ENCODE data around the gene LMO1.

LMO1 gene

DNA sequence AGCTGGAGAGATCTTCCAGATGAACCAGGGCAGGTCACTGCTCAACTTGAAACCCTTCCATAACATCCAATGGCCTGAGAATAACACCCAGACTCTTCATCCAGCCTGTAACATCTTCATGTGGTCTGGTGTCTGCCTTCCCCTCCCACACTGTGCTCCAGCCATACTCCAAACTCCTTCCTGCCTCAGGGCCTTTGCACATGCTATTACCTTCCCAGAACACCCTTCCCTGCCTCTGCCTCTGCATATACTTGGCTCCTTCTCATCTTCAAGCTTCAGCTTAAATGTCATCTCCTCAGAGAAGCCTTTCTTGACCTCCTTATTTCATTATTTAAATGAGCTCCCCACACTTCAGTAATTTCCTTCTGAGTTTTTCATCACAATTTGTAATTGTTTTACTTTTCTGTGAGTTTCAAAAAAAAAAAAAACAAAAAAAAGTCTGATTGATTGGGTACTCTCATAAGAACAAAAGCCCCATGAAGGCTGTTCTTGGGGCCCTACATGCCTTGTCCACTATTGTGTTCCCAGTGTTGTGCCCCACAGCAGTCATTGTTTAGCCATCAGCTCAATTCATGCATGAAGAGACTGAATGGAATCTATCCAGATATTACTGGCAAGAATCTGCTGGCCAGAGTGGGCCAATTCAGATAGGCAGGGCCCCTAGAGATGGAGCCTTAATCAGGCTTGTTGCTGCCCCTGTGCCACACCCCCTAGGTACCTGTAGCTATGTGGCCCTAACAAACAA, 22.1 kb downstream of the LMO1 start:
- H3K4me3 ChIP-seq (ENCODE audit: low read length), result no peak overlapping the region
- peak overlapping the region; percentile 77; the same call in 1 of the 2 replicates for H3K27ac ChIP-seq (ENCODE audit: low read depth, low read length)
- H3K36me3 ChIP-seq (ENCODE audit: insufficient read depth, low read length), result no peaks in the 10 kb centered on the region
- H3K27me3 ChIP-seq (ENCODE audit: insufficient read depth, low read length), result no peaks in the 10 kb centered on the region
- H3K4me1 ChIP-seq (ENCODE audit: insufficient read depth, low read length), result peaks cover 24% of the 10 kb centered on the region
- no peaks in the 10 kb centered on the region for H3K9me3 ChIP-seq (ENCODE audit: insufficient read depth, low read depth, low read length)
- no peak overlapping the region for H3K9ac ChIP-seq (ENCODE audit: low read depth, low read length)

- Histone ChIP-seq H3K9ac (ENCODE audit: low read depth, low read length) (no peak overlapping the region), H3K4me3 (ENCODE audit: low read length) (no peak overlapping the region), H3K36me3 (ENCODE audit: insufficient read depth, low read length) (no peaks in the 10 kb centered on the region), H3K9me3 (ENCODE audit: insufficient read depth, low read depth, low read length) (no peaks in the 10 kb centered on the region), H3K4me1 (ENCODE audit: insufficient read depth, low read length) (peaks cover 24% of the 10 kb centered on the region), H3K27ac (ENCODE audit: low read depth, low read length) (no peak overlapping the region), H3K27me3 (ENCODE audit: insufficient read depth, low read length) (no peaks in the 10 kb centered on the region)
- 89% methylated on average over 6 of the region's 6 CpGs for WGBS
Observed at GRCh38 chr11:8239536-8240228, 24.0 kb downstream of the LMO1 start.

GRCh38 chr11:8239040-8239439, 24.6 kb downstream of the LMO1 start:
- no peaks in the 10 kb centered on the region for H3K36me3 ChIP-seq (ENCODE audit: insufficient read depth, low read length)
- no peaks in the 10 kb centered on the region for H3K27me3 ChIP-seq (ENCODE audit: insufficient read depth, low read length)
- H3K4me1 ChIP-seq (ENCODE audit: insufficient read depth, low read length), result peaks cover 24% of the 10 kb centered on the region
- H3K9ac ChIP-seq (ENCODE audit: low read depth, low read length), result no peak overlapping the region
- no peaks in the 10 kb centered on the region for H3K9me3 ChIP-seq (ENCODE audit: insufficient read depth, low read depth, low read length)
- no peak overlapping the region for H3K27ac ChIP-seq (ENCODE audit: low read depth, low read length)
- no peak overlapping the region for H3K4me3 ChIP-seq (ENCODE audit: low read length)
- 93% methylated on average over 4 of the region's 4 CpGs for WGBS

DNA sequence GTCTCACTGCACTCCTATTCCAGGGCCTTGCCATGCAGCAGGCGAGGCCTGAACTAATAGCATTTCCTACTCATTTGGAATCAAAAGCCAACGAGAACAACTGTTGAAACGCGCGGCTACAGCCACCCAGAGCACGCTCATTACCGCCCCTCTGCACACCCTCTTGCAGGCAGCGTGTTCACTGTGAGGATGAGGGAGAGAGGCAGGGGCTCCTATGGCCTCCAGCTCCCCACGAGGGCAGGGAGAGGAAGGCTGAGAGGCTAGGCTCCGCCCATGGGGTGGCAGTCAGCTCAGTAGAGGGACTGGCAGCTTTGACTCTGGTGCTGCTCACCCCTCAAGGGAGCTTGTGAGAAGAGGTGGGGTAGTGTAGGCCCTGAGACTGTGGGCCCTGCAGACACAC, 26.2 kb downstream of the LMO1 start:
- H3K9ac ChIP-seq (ENCODE audit: low read depth, low read length), result no peak overlapping the region
- H3K4me1 ChIP-seq (ENCODE audit: insufficient read depth, low read length), result peaks cover 8% of the 10 kb centered on the region
- H3K9me3 ChIP-seq (ENCODE audit: insufficient read depth, low read depth, low read length), result no peaks in the 10 kb centered on the region
- H3K36me3 ChIP-seq (ENCODE audit: insufficient read depth, low read length), result no peaks in the 10 kb centered on the region
- H3K4me3 ChIP-seq (ENCODE audit: low read length), result no peak overlapping the region
- H3K27ac ChIP-seq (ENCODE audit: low read depth, low read length), result no peak overlapping the region
- no peaks in the 10 kb centered on the region for H3K27me3 ChIP-seq (ENCODE audit: insufficient read depth, low read length)
- whole genome bisulfite sequencing, result 88% methylated on average over 10 of the region's 10 CpGs

GRCh38 chr11:8235925-8236324, 27.8 kb downstream of the LMO1 start:
- Histone ChIP-seq H3K27ac (ENCODE audit: low read depth, low read length) (no peak overlapping the region), H3K9me3 (ENCODE audit: insufficient read depth, low read depth, low read length) (no peaks in the 10 kb centered on the region), H3K36me3 (ENCODE audit: insufficient read depth, low read length) (no peaks in the 10 kb centered on the region), H3K4me1 (ENCODE audit: insufficient read depth, low read length) (no peaks in the 10 kb centered on the region; the same call in 1 of the 2 replicates), H3K9ac (ENCODE audit: low read depth, low read length) (no peak overlapping the region), H3K4me3 (ENCODE audit: low read length) (no peak overlapping the region), H3K27me3 (ENCODE audit: insufficient read depth, low read length) (no peaks in the 10 kb centered on the region)
- 81% methylated on average over 1 of the region's 4 CpGs for WGBS

- 85% methylated on average over 3 of the region's 3 CpGs for WGBS
Observed at GRCh38 chr11:8234910-8235309, 28.8 kb downstream of the LMO1 start.

GRCh38 chr11:8234425-8234821, 29.3 kb downstream of the LMO1 start:
- H3K4me3 ChIP-seq (ENCODE audit: low read length), result no peak overlapping the region
- no peak overlapping the region for H3K9ac ChIP-seq (ENCODE audit: low read depth, low read length)
- no peaks in the 10 kb centered on the region for H3K27me3 ChIP-seq (ENCODE audit: insufficient read depth, low read length)
- no peaks in the 10 kb centered on the region for H3K9me3 ChIP-seq (ENCODE audit: insufficient read depth, low read depth, low read length)
- WGBS, result 70% methylated on average over 5 of the region's 5 CpGs
- no peaks in the 10 kb centered on the region; the same call in 1 of the 2 replicates for H3K4me1 ChIP-seq (ENCODE audit: insufficient read depth, low read length)
- H3K36me3 ChIP-seq (ENCODE audit: insufficient read depth, low read length), result no peaks in the 10 kb centered on the region
- H3K27ac ChIP-seq (ENCODE audit: low read depth, low read length), result no peak overlapping the region

More at GRCh38 chr11:8234910-8235309, 28.8 kb downstream of the LMO1 start:
- no peaks in the 10 kb centered on the region for H3K36me3 ChIP-seq (ENCODE audit: insufficient read depth, low read length)
- H3K4me1 ChIP-seq (ENCODE audit: insufficient read depth, low read length), result no peaks in the 10 kb centered on the region; the same call in 1 of the 2 replicates
- no peaks in the 10 kb centered on the region for H3K9me3 ChIP-seq (ENCODE audit: insufficient read depth, low read depth, low read length)
- no peak overlapping the region for H3K9ac ChIP-seq (ENCODE audit: low read depth, low read length)
- no peak overlapping the region for H3K4me3 ChIP-seq (ENCODE audit: low read length)
- H3K27ac ChIP-seq (ENCODE audit: low read depth, low read length), result no peak overlapping the region
- H3K27me3 ChIP-seq (ENCODE audit: insufficient read depth, low read length), result no peaks in the 10 kb centered on the region

DNA sequence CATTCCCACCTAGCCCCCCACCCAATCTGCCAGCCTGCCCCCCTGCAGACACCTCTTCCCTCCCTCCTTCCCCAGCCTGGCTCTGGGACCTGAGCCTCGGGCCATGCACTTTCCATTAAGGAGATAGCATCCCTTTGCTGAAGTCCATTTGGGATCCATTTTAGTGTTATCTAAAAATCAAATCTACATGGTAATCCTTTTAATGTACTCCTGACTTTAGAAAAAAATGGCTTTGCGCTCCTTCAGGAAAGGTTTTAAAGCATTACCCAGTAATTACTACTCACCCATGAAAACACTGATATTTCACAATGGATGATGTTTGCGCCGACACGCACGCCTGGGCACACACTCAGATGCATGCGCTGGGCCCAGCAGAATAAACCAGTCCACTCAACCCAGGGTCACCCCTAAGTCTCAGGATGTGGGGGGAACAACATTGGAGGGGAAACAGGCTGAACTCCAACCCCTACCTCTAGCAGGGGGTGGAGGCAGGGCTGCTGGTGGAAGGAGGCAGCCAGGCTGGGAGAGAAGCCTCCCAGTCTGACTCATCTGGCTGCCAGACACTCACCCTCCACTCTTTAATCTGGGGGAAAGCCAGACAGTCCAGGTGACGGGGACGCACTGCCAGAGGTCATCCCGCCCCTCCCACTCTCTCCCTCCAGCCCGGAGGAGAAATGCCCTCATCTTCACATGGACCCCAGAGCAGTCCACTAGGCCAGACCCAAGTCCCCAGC, 29.8 kb downstream of the LMO1 start:
- Histone ChIP-seq H3K27me3 (ENCODE audit: insufficient read depth, low read length) (no peaks in the 10 kb centered on the region), H3K9me3 (ENCODE audit: insufficient read depth, low read depth, low read length) (no peaks in the 10 kb centered on the region), H3K36me3 (ENCODE audit: insufficient read depth, low read length) (no peaks in the 10 kb centered on the region), H3K4me3 (ENCODE audit: low read length) (no peak overlapping the region), H3K27ac (ENCODE audit: low read depth, low read length) (no peak overlapping the region), H3K4me1 (ENCODE audit: insufficient read depth, low read length) (no peaks in the 10 kb centered on the region; the same call in 1 of the 2 replicates), H3K9ac (ENCODE audit: low read depth, low read length) (no peak overlapping the region)
- 78% methylated on average over 11 of the region's 11 CpGs for WGBS

DNA sequence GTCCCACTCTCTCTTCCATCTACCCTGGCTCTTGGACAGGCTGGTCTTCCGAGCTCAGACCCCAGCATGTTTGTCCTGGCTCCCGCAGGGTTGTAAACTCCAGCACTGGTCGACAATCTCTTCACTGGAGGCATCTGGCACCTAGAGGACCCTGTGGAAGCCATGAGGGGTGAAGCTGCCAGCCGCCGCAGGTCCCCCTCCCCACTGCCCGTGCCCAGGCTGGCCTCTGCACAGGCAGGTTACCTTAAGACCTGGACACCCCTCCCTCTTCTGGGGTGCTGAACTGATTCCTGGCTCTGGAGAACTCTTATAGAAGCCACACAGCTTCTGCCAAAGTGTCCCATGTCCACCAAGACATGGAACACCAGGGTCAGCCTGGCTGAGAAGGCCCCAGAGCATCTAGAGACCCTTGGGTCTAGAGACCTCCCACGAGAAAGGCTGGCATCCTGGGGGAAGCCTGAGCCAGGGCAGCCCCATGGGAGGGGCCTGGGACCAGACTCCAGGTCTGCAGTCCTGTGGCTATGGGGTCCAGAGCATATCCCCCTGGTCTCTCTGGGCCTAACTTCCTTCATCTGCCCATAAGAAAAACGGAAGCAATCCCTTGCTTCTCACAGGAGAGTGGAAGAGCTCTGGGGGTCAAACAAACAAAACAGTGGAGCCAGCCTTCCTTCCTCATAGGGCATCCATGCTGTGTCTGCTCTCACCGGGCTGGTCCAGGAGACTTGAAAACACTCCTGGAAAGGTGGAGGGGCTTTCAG, 30.6 kb downstream of the LMO1 start:
- Histone ChIP-seq H3K27me3 (ENCODE audit: insufficient read depth, low read length) (no peaks in the 10 kb centered on the region), H3K4me1 (ENCODE audit: insufficient read depth, low read length) (no peaks in the 10 kb centered on the region; the same call in 1 of the 2 replicates), H3K27ac (ENCODE audit: low read depth, low read length) (no peak overlapping the region), H3K4me3 (ENCODE audit: low read length) (no peak overlapping the region), H3K9me3 (ENCODE audit: insufficient read depth, low read depth, low read length) (no peaks in the 10 kb centered on the region), H3K9ac (ENCODE audit: low read depth, low read length) (no peak overlapping the region), H3K36me3 (ENCODE audit: insufficient read depth, low read length) (no peaks in the 10 kb centered on the region)
- WGBS, result 80% methylated on average over 9 of the region's 9 CpGs

DNA sequence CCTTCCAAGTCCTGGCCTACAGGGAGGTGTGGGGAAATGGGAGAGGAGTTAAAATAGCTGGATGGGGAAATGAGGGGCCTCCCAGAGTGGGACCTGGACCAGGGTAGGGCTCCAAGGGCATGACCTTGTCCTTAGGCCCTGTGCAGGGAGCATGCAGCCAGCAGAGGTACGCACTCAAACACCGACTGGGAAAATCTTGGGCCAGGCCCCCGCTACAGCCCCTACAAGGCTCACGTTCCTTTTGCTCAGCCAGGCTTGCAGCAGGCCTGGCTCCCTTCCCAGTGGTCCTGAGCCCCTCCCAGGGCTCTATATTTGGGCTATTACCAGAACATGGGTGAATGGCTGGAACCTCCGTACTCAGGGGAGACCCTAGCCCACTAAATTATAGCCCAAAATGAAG, 31.3 kb downstream of the LMO1 start:
- H3K27me3 ChIP-seq (ENCODE audit: insufficient read depth, low read length), result no peaks in the 10 kb centered on the region
- no peak overlapping the region for H3K9ac ChIP-seq (ENCODE audit: low read depth, low read length)
- H3K36me3 ChIP-seq (ENCODE audit: insufficient read depth, low read length), result no peaks in the 10 kb centered on the region
- WGBS, result 89% methylated on average over 5 of the region's 5 CpGs
- H3K4me1 ChIP-seq (ENCODE audit: insufficient read depth, low read length), result no peaks in the 10 kb centered on the region; the same call in 1 of the 2 replicates
- no peaks in the 10 kb centered on the region for H3K9me3 ChIP-seq (ENCODE audit: insufficient read depth, low read depth, low read length)
- no peak overlapping the region for H3K27ac ChIP-seq (ENCODE audit: low read depth, low read length)
- H3K4me3 ChIP-seq (ENCODE audit: low read length), result no peak overlapping the region
